ENCODE data around the gene DNAL1. TPM values are rescaled to one million over a fixed set of nuclear protein-coding genes. Genes with fewer than 3 reads are reported as not detected.
A peak's percentile ranks its signal among the peaks of the same experiment; 100 is the strongest.

Gene DNAL1
- total and polyA plus RNA-seq, 2 experiments from 2014 or later: 12.2 to 19.4 TPM

- Histone ChIP-seq H3K4me3 (no peak overlapping the region), H3K36me3 (peaks cover 3% of the 10 kb centered on the region), H3K27me3 (no peaks in the 10 kb centered on the region), H3K27ac (no peak overlapping the region), H3K4me1 (ENCODE audit: low read depth) (peaks cover 14% of the 10 kb centered on the region), H3K9me3 (ENCODE audit: low read depth) (no peaks in the 10 kb centered on the region)
- DNase-seq (ENCODE audit: low read depth in 1 of 2, low spot score in 1 of 2): no peak
- TF ChIP-seq, protein P1, sequence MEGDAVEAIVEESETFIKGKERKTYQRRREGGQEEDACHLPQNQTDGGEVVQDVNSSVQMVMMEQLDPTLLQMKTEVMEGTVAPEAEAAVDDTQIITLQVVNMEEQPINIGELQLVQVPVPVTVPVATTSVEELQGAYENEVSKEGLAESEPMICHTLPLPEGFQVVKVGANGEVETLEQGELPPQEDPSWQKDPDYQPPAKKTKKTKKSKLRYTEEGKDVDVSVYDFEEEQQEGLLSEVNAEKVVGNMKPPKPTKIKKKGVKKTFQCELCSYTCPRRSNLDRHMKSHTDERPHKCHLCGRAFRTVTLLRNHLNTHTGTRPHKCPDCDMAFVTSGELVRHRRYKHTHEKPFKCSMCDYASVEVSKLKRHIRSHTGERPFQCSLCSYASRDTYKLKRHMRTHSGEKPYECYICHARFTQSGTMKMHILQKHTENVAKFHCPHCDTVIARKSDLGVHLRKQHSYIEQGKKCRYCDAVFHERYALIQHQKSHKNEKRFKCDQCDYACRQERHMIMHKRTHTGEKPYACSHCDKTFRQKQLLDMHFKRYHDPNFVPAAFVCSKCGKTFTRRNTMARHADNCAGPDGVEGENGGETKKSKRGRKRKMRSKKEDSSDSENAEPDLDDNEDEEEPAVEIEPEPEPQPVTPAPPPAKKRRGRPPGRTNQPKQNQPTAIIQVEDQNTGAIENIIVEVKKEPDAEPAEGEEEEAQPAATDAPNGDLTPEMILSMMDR (IDR thresholded peaks at IDR 0.05; ENCODE audit: low read depth, low read length): no peak
These were observed 17.1 kb downstream of the DNAL1 start for GRCh38 chr14:73661872-73662271.

- Histone ChIP-seq H3K36me3 (peaks cover 3% of the 10 kb centered on the region), H3K27ac (no peak overlapping the region), H3K4me3 (no peak overlapping the region), H3K9me3 (ENCODE audit: low read depth) (no peaks in the 10 kb centered on the region), H3K27me3 (no peaks in the 10 kb centered on the region), H3K4me1 (ENCODE audit: low read depth) (peaks cover 14% of the 10 kb centered on the region)
- DNase-seq (ENCODE audit: low read depth in 1 of 2, low spot score in 1 of 2): peak in 1 of 2 donors; percentile 89
- TF ChIP-seq, protein P1 (IDR thresholded peaks at IDR 0.05; ENCODE audit: low read depth, low read length): peak; percentile 68
These were observed 17.7 kb downstream of the DNAL1 start for GRCh38 chr14:73662487-73662943.

GRCh38 chr14:73663548-73664212 lies 18.9 kb downstream of the DNAL1 start:
- DNase-seq (ENCODE audit: low read depth in 1 of 2, low spot score in 1 of 2): peak in 1 of 2 donors; percentile 0
- Histone ChIP-seq H3K27me3 (no peaks in the 10 kb centered on the region), H3K36me3 (peaks cover 3% of the 10 kb centered on the region), H3K27ac (peak overlapping the region; percentile 81), H3K4me1 (ENCODE audit: low read depth) (peaks cover 14% of the 10 kb centered on the region), H3K9me3 (ENCODE audit: low read depth) (no peaks in the 10 kb centered on the region), H3K4me3 (no peak overlapping the region)
- TF ChIP-seq, protein P1 (IDR thresholded peaks at IDR 0.05; ENCODE audit: low read depth, low read length): no peak

GRCh38 chr14:73665130-73665529 lies 20.3 kb downstream of the DNAL1 start:
- no peaks in the 10 kb centered on the region for H3K9me3 ChIP-seq (ENCODE audit: low read depth)
- TF ChIP-seq, protein P1 (IDR thresholded peaks at IDR 0.05; ENCODE audit: low read depth, low read length): no peak
- no peak overlapping the region for H3K27ac ChIP-seq
- no peak for DNase-seq (ENCODE audit: low read depth in 1 of 2, low spot score in 1 of 2)
- H3K27me3 ChIP-seq: no peaks in the 10 kb centered on the region
- H3K36me3 ChIP-seq: no peaks in the 10 kb centered on the region
- H3K4me3 ChIP-seq: no peak overlapping the region
- H3K4me1 ChIP-seq (ENCODE audit: low read depth): peaks cover 14% of the 10 kb centered on the region

DNA sequence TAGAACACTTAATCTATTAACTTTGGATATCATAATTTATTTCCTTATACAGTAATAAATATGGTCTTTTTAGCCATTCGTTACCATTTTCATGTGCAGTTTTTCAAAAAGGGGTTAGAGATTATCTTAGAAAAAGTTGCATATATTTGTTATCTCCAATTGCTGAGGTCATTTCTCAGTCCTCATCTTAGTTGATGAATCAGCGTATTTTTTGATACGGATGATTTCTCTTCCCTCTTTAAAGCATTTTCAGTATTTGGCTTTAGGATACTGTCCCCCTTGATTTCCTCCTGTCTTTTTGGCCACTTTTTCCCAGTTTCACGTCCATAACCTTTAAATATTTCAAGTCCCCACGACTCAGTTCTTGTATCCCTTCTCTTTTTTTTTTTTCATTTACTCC lies 21.8 kb downstream of the DNAL1 start:
- Histone ChIP-seq H3K9me3 (ENCODE audit: low read depth) (no peaks in the 10 kb centered on the region), H3K27me3 (no peaks in the 10 kb centered on the region), H3K4me1 (ENCODE audit: low read depth) (peaks cover 14% of the 10 kb centered on the region), H3K36me3 (peaks cover 5% of the 10 kb centered on the region), H3K27ac (no peak overlapping the region), H3K4me3 (no peak overlapping the region)
- TF ChIP-seq, protein P1 (IDR thresholded peaks at IDR 0.05; ENCODE audit: low read depth, low read length): no peak
- DNase-seq (ENCODE audit: low read depth in 1 of 2, low spot score in 1 of 2): no peak

All from cardiac muscle cell (in vitro differentiated cells and primary cell).